DMS153 treated with DMSO at 0.1 percent for 48 hours (cell line): ENCODE data around the gene ANXA8L1.
"Not testable (repeated sequence)": the region's sequence is repeated elsewhere in the genome, so short reads cannot be mapped to it uniquely, and the experiment has no call there.

Source experiments
- DNase-seq: peaks from one replicate; lab custom pipeline; 2025; ENCODE audit not compliant: unreplicated experiment; lab: John Stamatoyannopoulos, UW

The ANXA8L1 gene, protein sequence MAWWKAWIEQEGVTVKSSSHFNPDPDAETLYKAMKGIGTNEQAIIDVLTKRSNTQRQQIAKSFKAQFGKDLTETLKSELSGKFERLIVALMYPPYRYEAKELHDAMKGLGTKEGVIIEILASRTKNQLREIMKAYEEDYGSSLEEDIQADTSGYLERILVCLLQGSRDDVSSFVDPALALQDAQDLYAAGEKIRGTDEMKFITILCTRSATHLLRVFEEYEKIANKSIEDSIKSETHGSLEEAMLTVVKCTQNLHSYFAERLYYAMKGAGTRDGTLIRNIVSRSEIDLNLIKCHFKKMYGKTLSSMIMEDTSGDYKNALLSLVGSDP

DNA sequence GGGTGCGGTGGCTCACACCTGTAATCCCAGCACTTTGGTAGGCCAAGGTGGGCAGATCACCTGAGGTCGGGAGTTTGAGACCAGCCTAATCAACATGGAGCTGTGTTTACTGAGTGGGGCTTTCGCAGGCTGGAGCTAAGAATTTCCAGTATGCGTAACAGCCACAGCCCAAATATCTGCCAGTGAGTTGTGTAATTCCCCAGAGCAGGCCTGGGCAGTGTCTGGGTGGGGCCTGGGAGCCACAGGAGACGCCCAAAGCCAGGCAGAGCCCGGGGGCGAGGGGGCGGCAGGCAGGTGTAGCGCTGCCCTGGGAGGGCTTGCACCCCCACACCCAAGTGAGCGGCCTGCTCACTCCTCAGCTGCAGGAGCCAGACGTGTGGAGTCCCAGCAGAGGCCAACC is at the start of gene ANXA8L1:
Gene ANXA8L1 (plus strand): TSS at position 371 of the 400 bp plus-strand sequence. CDS start 76 bp downstream, outside the sequence.
- not testable (repeated sequence) for DNase-seq

DNA sequence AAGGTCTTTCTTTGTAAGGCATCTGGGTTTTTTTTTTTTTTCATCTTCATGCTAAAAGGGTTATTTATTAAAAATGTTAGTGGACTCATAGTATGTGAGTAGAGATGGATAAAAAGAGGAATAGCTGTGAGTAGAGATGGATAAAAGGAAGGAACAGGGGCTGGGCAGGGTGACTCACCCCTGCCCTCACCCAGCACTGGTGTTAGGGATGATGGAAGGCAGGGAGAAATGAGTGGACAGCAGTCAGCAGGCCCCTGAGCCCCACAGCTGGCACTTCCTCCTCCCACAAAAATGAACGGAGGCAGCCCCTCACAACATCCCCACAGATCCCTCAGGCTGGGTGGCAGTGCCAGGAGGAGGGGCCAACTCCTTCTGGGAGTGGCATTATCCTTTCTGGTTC is 49.5 kb upstream of the ANXA8L1 start:
- DNase-seq, result no peak

DNA sequence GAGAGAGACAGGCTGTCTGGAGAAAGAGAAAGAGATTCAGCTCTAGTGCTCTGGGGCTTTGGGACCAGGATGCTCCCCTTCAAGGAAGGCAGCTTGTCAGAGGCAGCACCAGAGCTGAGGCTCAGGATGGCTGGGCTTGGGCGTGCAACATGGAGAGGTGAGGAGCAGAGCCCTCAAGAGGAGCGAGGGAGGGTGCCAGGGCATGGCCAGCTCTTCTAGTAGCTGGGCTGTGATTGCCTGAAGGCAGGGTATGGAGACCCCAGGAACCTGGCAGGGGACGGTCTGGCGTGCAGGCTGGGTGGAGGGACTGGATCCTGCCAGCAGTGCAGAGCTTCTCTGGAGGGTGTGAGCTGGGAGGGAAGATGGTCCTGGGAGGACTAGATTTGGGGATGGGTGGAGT is 48.6 kb upstream of the ANXA8L1 start:
- no peak for DNase-seq

DNA sequence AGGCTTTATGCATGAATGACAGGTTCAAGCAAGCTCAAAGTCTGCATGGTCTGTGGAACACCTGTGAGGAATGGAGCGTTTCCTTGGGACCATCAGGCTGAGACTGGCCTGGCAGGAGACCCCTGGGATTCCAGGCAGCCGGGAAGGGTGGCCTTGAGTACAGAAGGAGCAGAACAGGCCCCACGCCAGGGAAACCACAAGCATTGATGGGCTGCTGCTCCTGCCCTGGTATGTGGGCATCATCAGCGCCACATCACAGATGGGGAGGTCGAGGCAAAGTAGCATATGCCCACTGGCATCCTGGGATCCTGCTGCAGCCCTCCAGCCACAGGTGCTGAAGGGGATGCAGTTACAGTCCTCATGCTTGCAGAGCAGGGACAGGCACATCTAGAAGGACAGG is 47.9 kb upstream of the ANXA8L1 start:
- no peak for DNase-seq

DNA sequence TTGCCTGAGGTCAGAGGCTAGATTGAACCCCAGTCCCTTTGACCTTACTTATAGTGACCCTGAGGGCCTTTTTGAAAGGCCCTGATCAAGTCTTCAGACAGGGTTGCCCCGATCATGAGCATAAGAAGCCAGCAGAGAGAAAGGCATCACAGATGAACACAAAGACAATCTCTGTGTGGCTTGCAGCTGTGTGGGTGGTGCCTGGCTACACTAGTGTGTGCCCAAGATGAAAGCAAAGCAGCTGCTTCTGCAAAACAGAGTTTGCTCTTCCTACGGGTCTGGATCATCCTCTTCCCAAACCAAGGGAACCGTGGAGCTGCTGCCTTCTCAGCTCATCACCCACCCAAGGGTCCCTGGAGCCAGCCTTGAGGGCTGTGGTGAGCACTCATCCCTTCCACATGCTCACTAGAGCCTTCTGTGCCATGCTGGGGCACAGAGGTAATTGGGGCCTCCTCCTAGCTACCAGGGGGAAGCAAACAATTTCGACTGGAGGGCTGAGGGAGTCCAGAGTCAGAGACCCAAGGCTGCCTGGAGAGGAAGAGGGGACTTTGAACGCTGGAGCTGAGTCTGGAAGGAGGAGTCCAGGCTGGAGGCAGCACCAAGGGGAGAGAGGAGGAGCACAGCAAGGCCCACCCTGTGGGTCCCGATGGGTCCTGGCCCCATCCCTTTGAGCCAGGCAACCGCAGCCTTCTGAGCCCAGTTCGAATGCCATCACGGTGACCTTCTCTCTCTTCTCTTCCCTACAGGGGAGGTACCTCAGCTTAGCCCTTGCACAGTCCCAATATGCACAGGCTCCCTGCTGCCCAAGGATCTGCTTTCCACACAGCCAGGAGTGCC is 46.5 kb upstream of the ANXA8L1 start:
- DNase-seq, result no peak

DNA sequence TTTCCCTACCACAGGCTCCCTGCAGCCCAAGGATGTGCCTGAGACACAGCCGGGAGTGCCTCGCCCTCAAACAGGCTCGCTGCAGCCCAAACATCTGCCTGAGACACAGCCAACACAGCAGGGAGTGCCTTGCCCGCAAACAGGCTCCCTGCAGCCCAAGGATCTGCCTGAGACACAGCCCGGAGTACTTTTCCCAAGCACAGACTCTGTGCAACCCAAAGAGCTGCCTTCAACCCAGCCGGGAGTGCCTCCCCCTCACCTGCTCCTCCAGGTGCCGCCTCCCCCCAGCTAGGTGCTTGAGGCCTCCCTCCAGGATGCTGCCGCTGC is 45.9 kb upstream of the ANXA8L1 start:
- DNase-seq, result no peak

DNA sequence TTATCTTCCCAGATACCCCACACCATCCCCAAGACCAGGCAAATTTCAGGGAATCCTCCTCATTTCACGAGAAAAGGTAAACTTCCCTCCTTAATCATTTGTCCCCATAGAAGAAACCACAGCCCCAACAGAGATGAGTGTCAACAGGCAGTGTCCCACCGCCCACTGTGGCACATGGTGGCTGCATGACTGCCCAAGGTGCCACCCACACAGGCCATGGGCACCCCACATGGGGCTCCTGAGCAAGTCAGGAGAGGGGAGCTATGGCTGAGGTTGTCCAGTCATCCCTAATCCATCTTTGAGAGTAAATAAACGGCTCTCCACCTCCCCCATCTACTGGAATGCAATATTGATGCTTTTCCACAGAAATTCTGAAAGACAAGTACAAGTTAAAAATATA is 44.7 kb upstream of the ANXA8L1 start:
- DNase-seq, result no peak

DNA sequence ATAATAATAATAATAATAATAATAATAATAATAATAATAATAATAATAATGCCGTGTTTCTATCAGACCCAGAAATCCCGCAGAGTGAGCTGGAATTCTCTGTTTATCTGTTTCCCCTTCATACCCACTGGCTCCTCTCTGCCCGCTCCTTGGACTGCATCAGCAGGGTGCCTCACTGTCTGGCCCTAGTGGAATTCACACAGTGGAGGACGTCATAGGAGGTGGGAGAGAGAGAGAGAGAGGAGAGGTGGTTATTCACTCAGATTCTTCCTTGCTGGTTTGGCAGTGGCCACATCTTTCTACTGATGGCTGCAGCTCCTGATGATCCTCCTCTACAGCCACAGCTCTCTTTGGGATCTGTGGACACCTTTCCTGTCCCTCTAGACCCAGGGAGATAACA is 10.1 kb upstream of the ANXA8L1 start:
- not testable (repeated sequence) for DNase-seq

DNA sequence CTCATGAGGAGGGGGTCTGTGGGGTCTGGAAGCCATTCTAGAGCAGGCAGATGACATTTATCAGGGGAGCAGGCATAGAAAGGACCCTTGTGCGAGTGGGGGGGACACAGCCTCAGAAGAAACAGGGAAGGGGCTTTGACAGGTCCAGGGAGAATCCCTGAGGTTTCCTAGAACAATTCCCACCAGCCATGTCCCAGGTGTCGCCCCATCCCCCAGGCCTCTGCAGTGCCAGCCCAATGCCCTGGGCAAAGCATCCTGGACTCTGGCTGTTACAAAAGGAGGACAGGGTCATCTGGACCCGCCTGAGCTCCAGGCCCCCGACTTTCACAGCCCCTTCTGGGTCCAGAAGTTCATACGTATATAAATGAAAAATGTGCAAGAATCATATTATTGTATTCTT is 8.4 kb upstream of the ANXA8L1 start:
- not testable (repeated sequence) for DNase-seq

DNA sequence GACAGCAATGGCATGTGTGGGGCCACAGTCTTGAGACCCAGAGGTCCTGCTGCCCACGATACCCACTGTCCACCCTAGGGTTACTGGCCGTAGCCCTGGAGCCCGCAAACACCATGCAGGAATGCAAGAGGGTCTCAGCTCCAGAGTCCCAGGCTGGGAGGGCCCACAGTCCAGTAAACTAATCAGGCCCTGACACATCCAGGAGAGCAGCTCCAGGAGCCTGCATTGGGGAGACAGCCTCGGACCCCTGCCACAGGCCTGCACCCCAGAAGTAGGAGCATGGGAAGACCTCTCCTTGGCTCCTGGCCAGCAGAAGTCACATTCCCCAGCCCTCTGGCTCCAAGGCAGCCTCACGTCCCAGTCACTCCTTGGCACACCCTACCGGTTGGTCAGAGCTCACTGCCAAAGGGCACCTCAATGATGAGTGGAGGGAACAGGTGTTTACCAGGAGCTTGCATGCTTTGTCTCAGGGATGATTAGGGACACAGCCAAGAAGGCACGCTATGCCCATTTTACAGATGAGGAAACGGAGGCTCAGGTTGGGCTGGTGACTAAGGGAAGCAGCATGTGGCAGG is 7.8 kb upstream of the ANXA8L1 start:
- not testable (repeated sequence) for DNase-seq

DNA sequence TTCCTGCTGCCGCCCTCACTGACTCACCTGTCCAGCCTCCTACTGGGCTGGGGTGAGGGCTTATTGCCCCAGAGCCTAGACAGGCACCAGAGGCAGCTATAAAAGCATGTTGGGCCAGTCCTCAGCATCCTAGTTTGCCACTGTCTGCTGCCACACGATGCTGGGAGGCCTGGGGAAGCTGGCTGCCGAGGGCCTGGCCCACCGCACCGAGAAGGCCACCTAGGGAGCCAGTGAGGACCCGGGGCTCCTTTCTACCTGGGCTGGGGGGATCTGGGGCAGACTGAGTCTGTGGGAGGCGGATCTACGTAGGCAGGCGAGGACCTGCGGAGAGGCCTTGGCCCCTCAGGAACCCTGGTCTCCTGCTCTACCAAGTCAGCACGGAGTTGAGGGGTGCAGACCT is 6.6 kb upstream of the ANXA8L1 start:
- not testable (repeated sequence) for DNase-seq

DNA sequence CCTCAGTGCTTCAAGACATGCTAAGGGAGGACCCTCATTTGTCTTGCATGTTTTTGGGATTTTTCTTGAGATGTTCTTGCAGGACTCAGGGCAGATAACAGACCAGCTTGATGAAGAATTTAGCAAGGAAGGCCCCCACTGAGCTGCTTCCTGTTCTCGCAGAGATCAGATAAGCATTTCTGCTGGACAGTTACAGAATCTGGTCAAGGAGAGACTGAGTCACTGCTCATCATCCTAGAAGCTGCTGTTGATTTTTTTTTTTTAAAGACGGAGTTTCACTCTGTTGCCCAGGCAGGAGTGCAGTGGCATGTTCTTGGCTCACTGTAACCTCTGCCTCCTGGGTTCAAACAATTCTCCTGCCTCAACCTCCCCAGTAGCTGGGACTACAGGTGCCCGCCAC is 1.2 kb upstream of the ANXA8L1 start:
- DNase-seq, result not testable (repeated sequence)

DNA sequence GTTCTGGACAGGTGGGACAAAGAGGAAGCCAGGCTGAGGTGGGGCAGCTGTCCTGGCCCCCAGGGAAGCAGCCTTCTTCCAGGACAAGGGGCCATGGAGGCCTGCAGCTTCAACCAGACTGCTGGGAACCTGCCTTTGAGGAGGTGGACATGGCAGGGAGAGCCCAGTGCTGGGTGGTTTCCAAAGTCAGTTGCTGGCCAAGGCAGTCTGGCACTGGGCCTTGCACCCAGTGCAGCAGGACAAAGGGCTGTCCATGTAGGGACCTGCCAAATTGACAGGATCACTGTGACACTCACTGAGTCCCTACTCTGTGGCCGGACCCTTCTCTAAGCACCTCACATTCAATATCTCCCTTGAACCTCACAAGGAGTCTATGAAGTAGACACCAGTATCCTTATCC is 1.4 kb downstream of the ANXA8L1 start:
- DNase-seq, result not testable (repeated sequence)

DNA sequence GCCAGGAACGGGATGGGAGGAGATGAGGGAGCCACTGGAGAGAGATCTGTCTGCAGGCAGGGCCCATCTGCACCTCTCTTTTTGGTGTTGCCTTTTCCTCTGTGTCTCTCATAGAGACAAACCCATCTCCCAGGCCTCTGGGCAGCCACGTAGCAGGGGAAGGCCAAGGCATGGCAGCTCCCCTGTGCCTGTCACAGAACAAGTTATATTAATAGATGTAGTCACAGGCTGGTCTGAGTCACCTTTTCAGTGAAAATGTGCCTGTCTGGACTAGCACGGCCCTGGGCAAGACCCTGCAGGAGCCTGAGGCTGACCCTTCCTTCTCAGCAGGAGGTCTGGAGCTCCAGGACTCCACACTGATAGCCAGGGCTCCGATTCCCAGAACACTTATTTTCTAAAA is 2.1 kb downstream of the ANXA8L1 start:
- DNase-seq, result not testable (repeated sequence)

DNA sequence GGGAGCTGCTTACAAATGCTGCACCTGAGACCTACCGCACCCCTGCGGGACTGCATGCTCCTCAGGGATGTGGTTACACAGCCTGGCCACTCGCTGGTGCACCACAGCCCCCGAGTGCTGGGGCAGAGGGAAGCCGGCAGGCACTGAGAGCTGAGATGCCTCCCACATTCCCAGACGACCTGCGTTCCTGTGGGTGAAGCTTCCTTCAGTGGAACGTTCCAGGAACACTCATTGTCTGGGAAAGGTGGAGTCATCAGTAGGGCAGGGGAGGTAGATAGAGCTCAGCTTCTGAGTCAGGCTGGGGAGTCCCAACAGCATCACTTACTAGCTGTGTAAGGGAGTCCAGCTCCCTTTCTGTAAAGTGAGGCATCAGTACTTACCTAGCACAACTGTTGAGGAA is 2.5 kb downstream of the ANXA8L1 start:
- not testable (repeated sequence) for DNase-seq

DNA sequence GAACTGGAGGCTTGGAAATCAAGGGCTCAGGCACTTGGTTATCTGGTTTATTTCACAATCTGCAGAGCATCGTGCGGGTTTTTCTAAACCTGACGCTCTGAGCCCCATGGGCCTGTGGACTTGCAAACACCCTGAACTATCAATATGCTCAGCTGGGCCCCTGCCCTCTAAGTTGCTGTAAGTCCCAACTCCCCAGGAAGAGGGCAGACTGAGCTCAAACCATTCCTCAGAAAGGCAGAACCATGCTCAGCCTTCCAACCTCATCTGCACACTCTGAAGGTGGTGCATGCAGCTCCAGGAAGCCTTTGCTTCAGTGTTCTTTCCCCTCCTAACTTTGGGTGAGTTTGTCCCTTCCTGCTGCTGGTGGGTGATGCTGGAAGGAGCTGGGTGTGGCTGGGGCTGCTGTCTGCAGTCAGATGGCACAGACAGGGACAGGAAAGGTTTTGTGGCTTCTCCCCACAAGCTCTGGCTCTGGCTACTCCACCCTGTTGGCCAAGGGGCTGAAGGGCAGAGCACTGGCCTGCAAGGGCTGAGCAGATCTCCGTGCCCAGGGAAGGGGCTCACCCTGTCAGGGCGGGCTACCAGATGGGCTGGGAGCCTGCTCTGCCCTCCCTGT is 3.8 kb downstream of the ANXA8L1 start:
- DNase-seq, result not testable (repeated sequence)

DNA sequence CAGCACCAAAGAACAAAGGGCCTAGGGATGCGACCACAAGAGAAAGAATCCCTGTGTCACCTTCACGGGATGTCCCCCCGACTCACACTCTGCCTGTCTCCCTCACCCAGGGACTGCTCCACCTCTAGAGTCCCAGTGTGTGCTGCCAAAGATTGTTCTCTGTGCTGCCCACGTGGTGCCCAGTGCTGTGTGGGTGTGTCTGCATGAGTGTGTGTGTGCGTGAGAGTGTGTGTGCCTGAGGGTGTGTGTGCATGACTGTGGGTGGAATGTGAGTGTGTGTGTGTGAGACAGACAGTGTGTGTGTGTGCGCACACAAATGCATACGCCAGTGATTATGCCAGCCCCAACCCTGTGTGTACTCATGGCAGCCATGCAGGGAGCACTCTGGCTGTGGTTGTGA is 10.3 kb downstream of the ANXA8L1 start:
- not testable (repeated sequence) for DNase-seq

DNA sequence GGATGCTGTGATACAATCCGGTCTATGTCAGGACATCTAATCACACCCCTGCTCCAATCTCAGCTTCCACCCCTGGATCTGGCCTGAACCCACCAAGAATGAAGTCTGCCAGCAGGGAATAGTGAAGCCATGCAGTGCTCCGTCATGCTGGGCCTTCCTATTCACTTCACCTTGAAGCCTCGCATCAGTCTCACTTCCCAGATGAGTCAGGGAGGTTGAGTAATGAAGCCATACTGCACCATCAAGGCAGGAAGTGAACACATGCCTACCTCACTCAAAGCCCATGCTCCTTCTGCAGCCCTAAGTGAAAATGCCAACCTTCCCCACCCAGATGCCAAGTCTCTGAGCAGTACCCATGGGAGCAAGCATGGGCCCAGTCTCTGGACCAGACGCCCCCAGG is 11.1 kb downstream of the ANXA8L1 start:
- not testable (repeated sequence) for DNase-seq

DNA sequence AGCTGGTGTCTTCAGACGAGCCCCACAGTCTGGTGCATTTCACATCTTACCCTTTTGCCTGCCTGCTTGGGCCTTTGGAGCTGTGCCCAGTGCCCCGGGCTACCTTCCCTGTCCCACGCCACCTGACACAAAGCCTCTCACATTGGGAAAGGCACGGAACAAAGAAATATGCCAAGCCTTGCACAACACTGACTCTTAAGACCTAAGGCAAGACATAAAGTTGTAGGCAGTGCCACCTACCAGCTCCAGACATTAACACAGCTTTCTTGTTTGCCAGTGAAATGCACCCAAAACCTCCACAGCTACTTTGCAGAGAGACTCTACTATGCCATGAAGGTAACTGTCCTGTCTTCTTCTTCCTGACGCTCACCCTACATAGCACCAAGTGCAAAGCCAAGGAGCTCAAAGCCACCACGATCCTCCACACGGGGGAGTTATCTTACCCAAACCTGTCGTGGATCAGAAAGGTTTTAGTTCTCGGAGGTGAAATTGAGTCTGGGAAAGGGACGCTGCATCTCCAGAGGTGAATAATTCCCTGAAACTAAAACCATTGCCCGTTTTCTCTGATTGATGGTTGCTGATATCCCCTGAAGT is 11.8 kb downstream of the ANXA8L1 start:
- not testable (repeated sequence) for DNase-seq

DNA sequence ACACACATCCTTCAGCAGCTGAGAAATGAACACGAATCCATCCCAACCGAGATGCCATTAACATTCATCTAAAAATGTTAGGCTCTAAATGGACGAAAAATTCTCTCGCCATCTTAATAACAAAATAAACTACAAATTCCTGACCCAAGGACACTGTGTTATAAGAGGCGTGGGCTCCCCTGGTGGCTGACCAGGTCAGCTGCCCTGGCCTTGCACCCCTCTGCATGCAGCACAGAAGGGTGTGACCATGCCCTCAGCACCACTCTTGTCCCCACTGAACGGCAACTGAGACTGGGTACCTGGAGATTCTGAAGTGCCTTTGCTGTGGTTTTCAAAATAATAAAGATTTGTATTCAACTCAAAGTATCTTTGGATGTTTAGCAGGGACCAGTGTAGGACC is 15.8 kb downstream of the ANXA8L1 start:
- not testable (repeated sequence) for DNase-seq
